ENCODE measurements around the gene PARD3. TPM values are rescaled to one million over a fixed set of nuclear protein-coding genes. Genes with fewer than 3 reads are reported as not detected.

Gene PARD3
- total RNA-seq, 2 donors from 2014 or later = 59.6 to 74.6 TPM

DNA sequence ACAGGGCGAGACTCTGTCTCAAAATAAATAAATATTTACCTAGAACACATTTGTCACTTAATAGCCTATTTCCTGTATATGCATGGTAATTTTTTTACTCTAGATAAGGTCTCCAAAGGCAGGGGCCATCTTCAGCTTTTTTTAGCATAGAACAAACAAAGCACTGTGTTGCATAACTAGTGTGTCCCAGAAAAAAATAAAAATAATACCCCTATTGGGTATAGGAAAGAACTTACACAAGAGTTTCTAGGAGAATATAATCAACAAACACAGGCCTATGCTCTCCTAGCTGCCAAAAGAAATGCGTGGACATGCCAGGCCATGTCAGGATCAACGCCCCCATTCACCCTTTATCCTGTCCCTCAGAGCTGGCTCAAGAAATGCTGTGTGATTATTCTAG is 103.6 kb downstream of the PARD3 start:
- peaks cover 28% of the 10 kb centered on the region for H3K4me1 Mint-ChIP-seq
- peaks cover 3% of the 10 kb centered on the region for H3K4me1 ChIP-seq (ENCODE audit: control insufficient read depth, insufficient read depth, low read length)
- peaks cover 3% of the 10 kb centered on the region for H3K9me3 Mint-ChIP-seq
- H3K27me3 Mint-ChIP-seq (ENCODE audit: insufficient read depth) = no peaks in the 10 kb centered on the region
- no peaks in the 10 kb centered on the region for H3K36me3 Mint-ChIP-seq (ENCODE audit: low read depth)
- H3K27ac ChIP-seq (ENCODE audit: low read depth, low read length) = no peak overlapping the region
- no peak overlapping the region for H3K4me3 Mint-ChIP-seq
- 94 to 100% methylated on average over 1 to 3 of the region's 3 CpGs for WGBS, 2 experiments (ENCODE audit: insufficient coverage in 1 of 2, insufficient read length in 1 of 2)
- TF ChIP-seq, protein P1, sequence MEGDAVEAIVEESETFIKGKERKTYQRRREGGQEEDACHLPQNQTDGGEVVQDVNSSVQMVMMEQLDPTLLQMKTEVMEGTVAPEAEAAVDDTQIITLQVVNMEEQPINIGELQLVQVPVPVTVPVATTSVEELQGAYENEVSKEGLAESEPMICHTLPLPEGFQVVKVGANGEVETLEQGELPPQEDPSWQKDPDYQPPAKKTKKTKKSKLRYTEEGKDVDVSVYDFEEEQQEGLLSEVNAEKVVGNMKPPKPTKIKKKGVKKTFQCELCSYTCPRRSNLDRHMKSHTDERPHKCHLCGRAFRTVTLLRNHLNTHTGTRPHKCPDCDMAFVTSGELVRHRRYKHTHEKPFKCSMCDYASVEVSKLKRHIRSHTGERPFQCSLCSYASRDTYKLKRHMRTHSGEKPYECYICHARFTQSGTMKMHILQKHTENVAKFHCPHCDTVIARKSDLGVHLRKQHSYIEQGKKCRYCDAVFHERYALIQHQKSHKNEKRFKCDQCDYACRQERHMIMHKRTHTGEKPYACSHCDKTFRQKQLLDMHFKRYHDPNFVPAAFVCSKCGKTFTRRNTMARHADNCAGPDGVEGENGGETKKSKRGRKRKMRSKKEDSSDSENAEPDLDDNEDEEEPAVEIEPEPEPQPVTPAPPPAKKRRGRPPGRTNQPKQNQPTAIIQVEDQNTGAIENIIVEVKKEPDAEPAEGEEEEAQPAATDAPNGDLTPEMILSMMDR (conservative IDR thresholded peaks at IDR 0.05) = no peak
- no peaks in the 10 kb centered on the region for H3K27me3 ChIP-seq (ENCODE audit: control insufficient read depth, insufficient read depth, low read length, poor library complexity, severe bottlenecking)
- H3K9me3 ChIP-seq (ENCODE audit: control insufficient read depth, low read length) = no peaks in the 10 kb centered on the region
- H3K4me3 ChIP-seq (ENCODE audit: low read length) = no peak overlapping the region
- peak overlapping the region; percentile 49 for H3K27ac Mint-ChIP-seq
- no peak overlapping the region for H3K9ac ChIP-seq (ENCODE audit: extremely low read depth, low read length, poor library complexity, severe bottlenecking)
- no peak for DNase-seq
- no peaks in the 10 kb centered on the region for H3K36me3 ChIP-seq (ENCODE audit: control insufficient read depth, insufficient read depth, low read length)

DNA sequence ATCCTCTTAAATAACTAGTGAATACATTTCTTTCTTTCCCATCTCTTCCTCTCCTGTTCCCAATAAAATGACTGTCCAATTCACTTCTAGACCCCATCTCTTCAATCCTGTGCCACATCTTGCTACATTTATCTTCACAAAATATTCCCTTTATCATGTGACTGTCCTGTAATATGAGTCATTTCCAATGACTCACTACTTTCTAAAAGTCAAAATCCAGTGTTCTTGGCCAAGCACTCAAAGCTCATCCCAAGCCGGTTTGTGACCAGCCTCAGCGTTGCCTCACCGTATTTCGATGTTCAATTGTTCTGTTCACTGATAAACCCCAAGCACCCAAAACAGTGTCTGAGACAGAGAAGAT is 104.7 kb downstream of the PARD3 start:
- no peak overlapping the region for H3K27ac Mint-ChIP-seq
- peaks cover 37% of the 10 kb centered on the region for H3K4me1 Mint-ChIP-seq
- TF ChIP-seq, protein P1 (conservative IDR thresholded peaks at IDR 0.05) = no peak
- H3K4me3 ChIP-seq (ENCODE audit: low read length) = no peak overlapping the region
- no peaks in the 10 kb centered on the region for H3K9me3 ChIP-seq (ENCODE audit: control insufficient read depth, low read length)
- H3K27me3 ChIP-seq (ENCODE audit: control insufficient read depth, insufficient read depth, low read length, poor library complexity, severe bottlenecking) = no peaks in the 10 kb centered on the region
- H3K4me3 Mint-ChIP-seq = no peak overlapping the region
- peaks cover 3% of the 10 kb centered on the region for H3K9me3 Mint-ChIP-seq
- H3K27ac ChIP-seq (ENCODE audit: low read depth, low read length) = no peak overlapping the region
- H3K36me3 Mint-ChIP-seq (ENCODE audit: low read depth) = no peaks in the 10 kb centered on the region
- H3K36me3 ChIP-seq (ENCODE audit: control insufficient read depth, insufficient read depth, low read length) = no peaks in the 10 kb centered on the region
- H3K4me1 ChIP-seq (ENCODE audit: control insufficient read depth, insufficient read depth, low read length) = peaks cover 3% of the 10 kb centered on the region
- no peak overlapping the region for H3K9ac ChIP-seq (ENCODE audit: extremely low read depth, low read length, poor library complexity, severe bottlenecking)
- H3K27me3 Mint-ChIP-seq (ENCODE audit: insufficient read depth) = no peaks in the 10 kb centered on the region
- 97% methylated on average over 4 of the region's 4 CpGs; no CpG with 5 or more reads in 1 of the 2 experiments for WGBS, 2 experiments (ENCODE audit: insufficient coverage in 1 of 2, insufficient read length in 1 of 2)
- no peak for DNase-seq

DNA sequence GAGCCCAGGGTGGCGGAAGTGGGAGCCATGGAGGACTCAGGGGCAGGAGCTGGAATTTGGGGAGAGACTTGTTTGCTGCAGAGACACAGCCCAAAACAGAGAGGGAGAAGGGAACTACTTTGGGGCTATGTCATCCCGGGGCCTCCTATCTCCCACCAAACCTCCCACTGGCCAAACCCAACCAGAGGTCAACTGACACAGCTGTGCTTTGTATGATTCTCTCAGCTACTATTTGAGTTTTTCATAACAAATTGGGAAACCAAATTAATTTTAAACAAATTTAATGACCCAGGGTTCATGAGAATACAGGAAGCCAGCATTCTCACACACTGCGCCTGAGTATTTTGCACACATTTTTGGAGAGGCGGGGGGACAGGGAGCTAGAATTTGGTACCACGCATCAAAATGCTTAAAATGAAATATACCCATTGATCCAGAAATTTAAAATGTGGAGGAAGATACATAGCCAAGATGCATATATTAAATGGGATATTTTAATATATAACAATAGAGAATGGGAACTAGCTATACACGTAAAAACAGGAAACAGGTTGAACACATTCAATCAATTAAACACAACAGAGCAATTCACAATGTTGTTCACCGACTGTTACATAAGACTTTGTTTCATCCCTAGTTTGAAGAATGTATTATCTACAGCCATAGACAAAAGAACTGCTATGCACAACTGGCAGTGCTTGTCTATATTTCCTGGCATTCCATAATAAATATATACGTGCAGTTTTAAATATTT is 105.3 kb downstream of the PARD3 start:
- no peak overlapping the region for H3K4me3 ChIP-seq (ENCODE audit: low read length)
- peaks cover 3% of the 10 kb centered on the region for H3K9me3 Mint-ChIP-seq
- DNase-seq = no peak
- H3K4me1 ChIP-seq (ENCODE audit: control insufficient read depth, insufficient read depth, low read length) = peaks cover 3% of the 10 kb centered on the region
- 83 to 96% methylated on average over 1 to 6 of the region's 8 CpGs for WGBS, 2 experiments (ENCODE audit: insufficient coverage in 1 of 2, insufficient read length in 1 of 2)
- no peaks in the 10 kb centered on the region for H3K27me3 Mint-ChIP-seq (ENCODE audit: insufficient read depth)
- H3K9ac ChIP-seq (ENCODE audit: extremely low read depth, low read length, poor library complexity, severe bottlenecking) = no peak overlapping the region
- H3K27ac Mint-ChIP-seq = no peak overlapping the region
- no peaks in the 10 kb centered on the region for H3K9me3 ChIP-seq (ENCODE audit: control insufficient read depth, low read length)
- no peaks in the 10 kb centered on the region for H3K36me3 ChIP-seq (ENCODE audit: control insufficient read depth, insufficient read depth, low read length)
- H3K27me3 ChIP-seq (ENCODE audit: control insufficient read depth, insufficient read depth, low read length, poor library complexity, severe bottlenecking) = no peaks in the 10 kb centered on the region
- no peak overlapping the region for H3K4me3 Mint-ChIP-seq
- H3K27ac ChIP-seq (ENCODE audit: low read depth, low read length) = no peak overlapping the region
- H3K36me3 Mint-ChIP-seq (ENCODE audit: low read depth) = no peaks in the 10 kb centered on the region
- peaks cover 38% of the 10 kb centered on the region for H3K4me1 Mint-ChIP-seq
- TF ChIP-seq, protein P1 (conservative IDR thresholded peaks at IDR 0.05) = no peak

All from endodermal cell (in vitro differentiated cells).